Measurements from ENCODE around the gene GRK2.

Gene GRK2

GRCh38 chr11:67254798-67255197 is 11.5 kb upstream of the GRK2 start:
- DNase-seq (ENCODE audit: low spot score): no peak

DNA sequence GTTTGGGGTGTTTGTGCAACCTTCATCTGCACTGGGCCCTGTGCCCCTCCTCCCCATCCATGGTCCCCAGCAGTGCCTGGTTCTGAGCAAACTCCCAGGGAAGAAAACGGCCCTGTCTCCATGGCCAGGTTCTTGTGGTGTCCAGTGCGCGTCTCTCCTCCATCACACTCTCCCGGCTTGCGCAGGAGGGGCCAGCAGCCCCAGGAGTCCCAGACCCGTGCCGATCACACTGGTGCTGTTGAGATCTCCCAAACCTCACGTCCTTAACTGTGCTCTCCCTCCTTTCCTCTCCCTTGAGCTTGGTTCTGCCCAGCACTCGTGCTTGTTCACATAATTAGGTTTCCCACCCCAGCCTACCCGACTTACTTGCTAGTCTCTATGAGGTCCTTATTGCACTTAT is 10.9 kb upstream of the GRK2 start:
- no peak for DNase-seq (ENCODE audit: low spot score)

DNA sequence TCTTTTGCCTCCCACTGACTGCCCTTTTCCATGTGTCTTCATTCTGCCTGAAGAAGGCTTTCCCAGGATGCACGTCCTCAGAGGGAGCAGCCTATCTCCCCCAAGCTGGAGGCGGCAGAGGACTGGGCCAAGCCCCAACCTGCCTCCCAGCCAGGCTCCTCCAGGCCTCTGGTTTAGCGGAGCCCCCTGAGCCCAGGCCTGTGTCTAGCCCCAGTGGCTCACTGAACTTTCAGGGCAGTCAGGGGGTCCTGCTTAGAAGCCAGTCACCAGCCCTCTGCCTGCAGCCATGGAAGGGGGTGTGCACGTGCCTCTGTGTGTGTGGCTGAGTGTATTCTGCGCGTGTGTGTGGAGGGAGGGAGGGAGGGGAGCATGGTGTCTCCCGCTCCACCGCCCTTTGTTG is 10.4 kb upstream of the GRK2 start:
- no peak for DNase-seq (ENCODE audit: low spot score)

GRCh38 chr11:67256477-67257135 is 9.7 kb upstream of the GRK2 start:
- no peak for DNase-seq (ENCODE audit: low spot score)

- no peak for DNase-seq (ENCODE audit: low spot score)
These were observed 5.9 kb upstream of the GRK2 start for GRCh38 chr11:67260406-67260805.

DNA sequence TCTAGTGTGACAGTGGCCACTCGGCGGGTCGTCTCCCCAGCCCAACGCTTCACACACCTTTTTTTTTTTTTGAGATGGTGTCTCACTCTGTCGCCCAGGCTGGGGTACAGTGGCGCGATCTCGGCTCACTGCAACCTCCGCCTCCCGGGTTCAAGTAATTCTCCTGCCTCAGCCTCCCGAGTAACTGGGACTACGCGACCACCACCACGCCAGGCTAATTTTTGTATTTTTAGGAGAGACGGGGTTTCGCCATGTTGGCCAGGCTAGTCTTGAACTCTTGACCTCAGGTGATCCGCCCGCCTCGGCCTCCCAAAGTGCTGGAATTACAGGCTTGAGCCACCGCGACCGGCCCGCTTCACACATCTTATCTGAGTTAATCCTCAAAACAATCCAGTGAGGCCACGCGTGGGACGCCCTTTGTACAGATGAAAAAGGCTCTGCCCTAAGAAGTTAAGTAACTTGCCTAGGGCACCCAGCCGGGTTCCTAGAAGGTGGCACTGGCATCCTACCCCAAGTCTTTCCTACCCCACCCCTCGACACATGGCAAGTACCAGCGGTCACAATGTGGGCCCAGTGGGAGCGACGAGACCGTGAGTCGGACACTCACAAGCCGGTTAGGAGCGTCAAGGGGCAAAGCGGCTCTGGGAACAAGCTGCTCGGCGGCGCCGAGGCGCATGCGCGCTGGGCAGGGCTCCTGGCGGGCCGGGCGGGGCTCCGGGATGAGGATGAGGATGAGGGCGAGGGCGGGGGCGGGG is 5.2 kb upstream of the GRK2 start:
- DNase-seq (ENCODE audit: low spot score): peak; percentile 90

- DNase-seq (ENCODE audit: low spot score): no peak
These were observed 4.7 kb upstream of the GRK2 start for GRCh38 chr11:67261640-67261945.

DNA sequence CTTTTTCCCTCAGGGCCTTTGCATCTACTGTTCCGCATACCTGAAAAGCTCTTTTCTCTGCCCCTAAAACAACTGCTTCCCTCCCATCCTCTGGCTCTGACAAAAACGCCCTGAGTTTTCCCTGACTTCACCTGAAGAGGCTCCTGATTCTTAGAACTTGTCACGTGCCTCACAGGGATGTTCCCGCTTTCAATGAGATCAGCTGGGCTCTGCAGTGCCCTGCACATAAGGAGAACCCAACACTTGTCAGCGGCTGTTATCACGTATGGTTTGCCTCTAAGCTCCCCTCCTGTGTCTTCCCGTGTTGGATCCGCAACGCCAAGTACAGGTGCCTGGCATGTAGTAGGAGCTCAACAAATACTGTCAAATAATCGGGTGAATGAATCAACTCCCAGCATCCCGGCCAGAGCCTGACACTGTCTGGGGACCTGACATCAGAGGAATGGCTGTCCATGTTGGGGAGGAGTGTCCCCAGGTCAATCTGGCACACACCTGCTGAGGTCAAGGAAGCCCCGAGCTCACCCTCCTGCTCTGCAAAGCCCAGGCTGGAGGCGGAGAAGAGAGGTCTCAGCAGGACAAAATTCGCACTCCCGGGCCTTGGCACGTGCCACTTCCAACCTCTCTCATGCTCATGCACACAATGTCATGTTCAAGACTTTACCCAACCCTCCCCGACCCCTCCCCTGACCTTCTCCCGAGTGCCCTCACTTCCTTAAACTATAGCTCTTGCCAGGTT is 4.2 kb upstream of the GRK2 start:
- no peak for DNase-seq (ENCODE audit: low spot score)

DNA sequence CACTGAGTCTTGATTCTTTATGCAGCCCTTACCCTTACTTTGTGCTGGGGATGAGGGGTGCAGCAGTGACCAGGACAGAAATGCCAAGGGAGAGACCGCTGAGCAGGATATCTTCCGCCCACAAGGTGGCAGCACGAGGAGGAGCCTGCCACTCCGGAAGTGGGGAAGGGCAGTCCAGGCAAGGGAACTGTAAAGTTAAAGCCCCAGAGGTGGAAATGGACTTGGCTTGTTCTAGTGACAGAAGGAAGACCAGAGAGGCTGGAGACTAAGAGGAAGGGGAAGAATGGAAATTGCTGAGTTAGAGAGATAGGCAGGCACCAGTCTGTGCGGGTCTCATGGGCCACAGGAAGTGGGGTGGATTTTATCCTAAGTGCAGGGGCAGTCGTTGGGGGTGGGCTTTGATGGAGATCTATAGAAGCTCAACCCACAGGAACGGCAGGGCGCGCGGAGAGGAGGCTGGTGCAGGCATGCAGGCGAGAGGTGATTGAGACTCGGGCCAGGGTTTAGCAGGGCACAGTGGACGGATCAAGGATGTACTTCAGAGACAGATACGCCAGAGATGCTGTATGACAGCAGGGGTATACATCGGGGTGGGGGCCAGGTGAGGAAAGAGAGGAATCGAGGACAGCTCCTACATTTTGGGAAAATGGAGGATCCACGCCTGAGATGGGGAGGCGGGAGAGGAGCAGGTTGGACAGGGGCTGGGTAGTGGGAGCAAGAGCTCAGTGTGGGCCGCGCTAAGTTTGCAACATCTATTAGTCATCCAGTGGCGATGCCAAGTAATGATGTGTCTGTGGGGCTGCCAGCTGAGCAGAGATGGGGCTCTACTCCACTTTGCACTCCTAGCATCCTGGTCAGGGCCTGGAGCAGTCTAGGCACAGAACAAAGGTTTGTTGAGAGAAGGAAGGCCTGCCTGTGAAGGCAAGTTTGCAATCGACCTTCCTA is 3.3 kb upstream of the GRK2 start:
- peak; percentile 92 for DNase-seq (ENCODE audit: low spot score)

- no peak for DNase-seq (ENCODE audit: low spot score)
These were observed 2.0 kb upstream of the GRK2 start for GRCh38 chr11:67264260-67264659.

DNA sequence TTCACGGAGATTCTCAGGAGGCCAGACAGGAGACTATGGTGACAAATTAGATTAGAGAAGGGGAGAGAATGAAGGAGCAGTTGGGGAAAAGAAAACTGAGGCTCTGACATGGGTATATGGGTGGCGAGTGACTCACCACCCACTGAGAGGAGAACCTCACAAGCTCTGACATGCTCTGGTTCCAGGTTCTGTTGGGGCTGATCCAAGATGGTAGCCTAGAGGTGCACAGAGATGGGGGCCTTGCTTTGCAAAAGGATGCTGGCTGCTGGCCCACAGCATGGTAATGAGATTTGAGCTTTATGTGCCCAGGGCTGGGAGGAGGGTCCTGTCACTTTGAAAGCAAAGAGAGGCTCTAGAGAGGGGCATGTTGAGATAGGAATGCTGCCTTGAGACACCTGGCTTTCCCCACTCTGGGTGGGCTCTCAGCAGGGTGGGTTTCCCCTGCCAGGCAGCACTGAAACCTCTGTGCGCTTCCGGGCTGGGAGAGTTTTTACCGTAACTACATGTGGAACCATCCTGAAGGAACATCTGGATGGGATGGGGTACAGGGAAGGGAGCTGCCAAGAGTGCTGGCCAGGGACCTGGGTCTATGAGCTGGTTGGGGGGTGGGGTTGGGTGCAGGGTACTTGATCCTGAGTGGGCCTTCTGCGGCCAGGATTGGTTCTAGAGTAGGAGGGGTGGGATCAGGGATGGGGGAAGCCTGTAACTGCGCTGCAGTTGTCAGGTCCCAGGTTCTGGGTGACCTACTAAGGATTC is 1.2 kb upstream of the GRK2 start:
- DNase-seq (ENCODE audit: low spot score): no peak

DNA sequence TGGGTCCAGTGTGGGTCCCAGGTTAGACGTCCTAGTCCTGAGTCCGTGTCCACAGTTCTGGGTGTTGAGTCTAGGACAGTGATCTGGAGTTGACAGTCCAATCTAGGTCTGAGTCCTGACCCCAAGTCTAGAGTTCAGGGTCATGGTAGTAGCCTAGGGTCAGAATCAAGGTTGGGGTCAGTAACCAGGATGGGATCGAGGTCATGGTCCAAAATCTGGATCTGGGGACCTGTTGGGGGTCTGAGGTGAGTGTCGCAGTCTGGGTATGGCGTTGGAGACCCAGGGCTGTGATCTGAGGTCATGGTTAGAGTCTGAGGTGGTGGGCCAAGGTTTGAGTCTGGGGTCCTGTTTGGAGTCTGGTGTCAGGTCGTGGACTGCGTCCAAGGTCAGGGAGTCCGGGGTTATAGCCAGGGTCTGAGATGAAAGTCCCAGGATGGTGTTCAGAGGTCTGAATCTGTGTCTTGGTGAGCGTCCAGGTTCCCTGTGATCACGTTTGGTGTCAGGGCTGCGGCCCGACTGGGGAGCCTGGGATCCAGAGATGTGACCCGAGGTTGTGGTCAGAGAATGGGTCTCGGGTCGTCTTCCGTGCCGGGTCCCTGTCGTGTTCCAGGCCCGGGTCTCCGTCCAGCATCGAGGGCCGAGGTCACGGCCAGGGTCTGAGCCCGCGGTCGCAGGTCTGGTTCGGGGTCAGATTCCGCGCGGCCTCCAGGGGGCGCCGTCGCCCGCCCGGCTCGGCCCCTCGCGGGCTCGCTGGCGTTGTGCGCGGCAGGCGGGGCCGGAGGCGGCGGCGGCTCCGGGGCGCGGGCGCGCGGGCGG is 432 bp upstream of the GRK2 start:
- DNase-seq (ENCODE audit: low spot score): peak; percentile 92

DNA sequence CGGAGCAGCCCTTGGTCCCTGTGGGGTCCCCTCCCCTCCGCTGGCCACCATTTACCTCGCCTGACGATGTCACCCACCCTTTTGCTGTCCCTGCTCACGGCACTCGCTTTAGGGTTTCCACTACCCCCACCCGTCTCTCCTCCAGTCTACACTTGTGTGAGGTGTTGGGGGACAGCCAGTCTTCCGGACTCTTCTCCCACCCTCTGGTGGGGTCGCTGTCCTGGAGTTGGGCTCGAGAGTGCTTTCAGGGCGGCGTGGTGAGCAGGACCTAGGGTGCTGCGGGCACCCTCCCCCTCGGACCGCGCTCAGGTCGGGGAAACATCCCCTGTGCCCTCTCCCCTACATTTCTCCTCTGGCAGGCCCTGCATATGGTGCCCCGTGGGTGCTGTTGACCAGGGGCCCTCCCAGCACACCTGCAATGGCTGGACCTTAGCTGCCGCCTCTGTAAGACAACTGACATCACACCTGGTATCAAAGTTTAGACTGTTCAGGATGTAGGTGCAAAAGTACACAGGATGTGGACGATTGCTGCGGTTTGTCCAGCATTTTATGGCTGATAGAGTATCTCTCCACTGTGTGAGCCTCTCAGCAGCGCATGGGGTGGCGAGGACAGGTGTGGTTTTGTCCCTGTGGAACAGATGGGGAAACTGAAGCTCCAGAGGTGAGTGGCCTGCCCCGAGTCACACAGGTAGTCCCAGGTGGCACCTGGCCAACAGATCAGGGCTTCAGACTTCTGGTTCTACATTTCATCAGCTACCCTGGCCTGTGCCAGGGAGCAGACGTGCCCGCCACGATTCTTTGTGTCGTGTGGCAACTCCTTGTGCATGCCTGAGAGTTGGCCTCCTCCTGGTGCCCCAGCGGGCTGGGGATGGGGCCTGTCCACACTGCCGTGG is 1.2 kb downstream of the GRK2 start:
- no peak for DNase-seq (ENCODE audit: low spot score)

- DNase-seq (ENCODE audit: low spot score): no peak
These were observed 2.0 kb downstream of the GRK2 start for GRCh38 chr11:67268081-67268961.

- no peak for DNase-seq (ENCODE audit: low spot score)
These were observed 2.6 kb downstream of the GRK2 start for GRCh38 chr11:67268962-67269268.

DNA sequence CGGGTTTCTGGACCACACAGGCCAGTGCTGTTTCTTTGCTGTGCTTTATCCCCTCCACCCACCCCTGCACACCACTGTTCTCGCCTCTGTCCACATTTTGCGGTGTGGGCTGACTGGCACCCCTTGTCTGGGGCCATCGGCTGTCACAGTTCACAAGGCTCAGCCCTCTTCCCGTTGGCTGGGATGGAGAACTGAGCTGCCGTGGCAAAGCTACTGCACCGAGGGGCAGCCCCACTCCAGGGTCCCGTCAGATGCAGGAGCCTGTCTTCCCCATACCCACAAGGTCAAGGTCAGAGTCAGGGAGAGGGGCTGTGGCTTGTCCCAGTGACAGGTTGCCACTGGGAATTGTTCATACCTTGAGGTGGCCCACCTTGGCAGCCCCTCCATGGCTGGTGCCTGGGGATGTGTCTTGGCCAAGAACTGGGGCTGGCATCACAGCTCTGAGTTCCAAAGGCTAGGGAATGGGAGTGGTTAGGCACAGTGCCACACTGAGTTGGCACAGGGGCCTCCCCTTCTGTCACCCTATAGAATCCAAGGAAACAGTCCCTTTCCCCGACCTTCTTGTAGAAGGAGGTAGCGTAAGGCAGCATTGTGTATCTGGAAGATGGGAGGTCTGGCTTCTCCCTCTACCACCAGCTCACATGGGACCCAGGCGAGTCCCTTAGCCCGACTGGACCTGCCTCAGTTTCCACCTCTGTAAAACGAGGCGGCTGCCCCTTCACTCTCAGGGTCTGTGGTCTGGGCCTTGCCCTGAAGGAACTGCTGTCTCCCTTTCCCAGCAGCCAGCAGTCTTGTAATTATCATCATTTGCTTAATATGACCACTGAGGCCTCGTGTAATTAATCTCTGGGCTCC is 3.4 kb downstream of the GRK2 start:
- DNase-seq (ENCODE audit: low spot score): no peak

GRCh38 chr11:67270256-67271204 is 4.3 kb downstream of the GRK2 start:
- DNase-seq (ENCODE audit: low spot score): no peak
